Measurements from ENCODE around the gene FOXN3.

The FOXN3 gene

DNA sequence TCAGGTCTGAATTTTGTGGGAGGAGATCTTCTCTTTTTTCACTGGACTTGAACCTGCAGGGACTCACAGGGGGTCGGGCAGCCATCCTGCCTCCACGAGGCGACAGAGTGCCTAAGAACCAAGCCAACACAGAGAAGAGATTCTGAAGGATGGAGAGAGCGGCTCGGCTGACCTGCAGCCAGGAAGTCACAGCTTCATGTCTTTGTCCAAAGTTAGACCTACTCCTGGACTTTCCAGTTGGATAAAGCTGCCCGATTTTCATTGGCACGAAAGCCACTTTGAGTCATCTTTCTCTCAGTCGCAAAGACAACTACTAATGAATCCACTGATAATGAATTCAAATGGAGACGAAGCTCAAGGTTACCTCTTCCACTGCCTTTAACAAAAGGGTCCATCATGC lies 106.8 kb downstream of the FOXN3 start:
- Histone ChIP-seq H3K27me3 (replicated peaks in 2 of 5; ENCODE audit: control insufficient read depth in 4 of 5, insufficient read depth in 5 of 5, low read length in 4 of 5) (no peaks in the 10 kb centered on the region), H3K4me1 (ENCODE audit: control extremely low read depth in 1 of 4, control insufficient read depth in 4 of 4, insufficient read depth in 4 of 4, low read length in 3 of 4) (peaks cover 6 to 24% (median 16%) of the 10 kb centered on the region in 4 experiments), H3K9me3 (ENCODE audit: control extremely low read depth in 1 of 5, control insufficient read depth in 4 of 5, insufficient read depth in 2 of 5, low read depth in 1 of 5, low read length in 4 of 5) (no peaks in the 10 kb centered on the region), H3K4me3 (ENCODE audit: control insufficient read depth in 1 of 7, extremely low read depth in 1 of 7, insufficient read depth in 4 of 7, low read depth in 2 of 7, low read length in 6 of 7) (no peak overlapping the region), H3K36me3 (ENCODE audit: control insufficient read depth in 4 of 4, insufficient read depth in 4 of 4, low read length in 3 of 4) (peaks cover 3 to 8% (median 6%) of the 10 kb centered on the region in 4 experiments), H3K27ac (ENCODE audit: insufficient read depth in 1 of 2, low read depth in 1 of 2, low read length in 2 of 2, poor library complexity in 1 of 2, severe bottlenecking in 2 of 2) (no peak overlapping the region)
- DNase-seq: no peak
- CTCF ChIA-PET: no interaction called here
- POLR2A ChIA-PET: no interaction called here
- 97% methylated on average over 5 of the region's 9 CpGs for WGBS (ENCODE audit: insufficient coverage)

DNA sequence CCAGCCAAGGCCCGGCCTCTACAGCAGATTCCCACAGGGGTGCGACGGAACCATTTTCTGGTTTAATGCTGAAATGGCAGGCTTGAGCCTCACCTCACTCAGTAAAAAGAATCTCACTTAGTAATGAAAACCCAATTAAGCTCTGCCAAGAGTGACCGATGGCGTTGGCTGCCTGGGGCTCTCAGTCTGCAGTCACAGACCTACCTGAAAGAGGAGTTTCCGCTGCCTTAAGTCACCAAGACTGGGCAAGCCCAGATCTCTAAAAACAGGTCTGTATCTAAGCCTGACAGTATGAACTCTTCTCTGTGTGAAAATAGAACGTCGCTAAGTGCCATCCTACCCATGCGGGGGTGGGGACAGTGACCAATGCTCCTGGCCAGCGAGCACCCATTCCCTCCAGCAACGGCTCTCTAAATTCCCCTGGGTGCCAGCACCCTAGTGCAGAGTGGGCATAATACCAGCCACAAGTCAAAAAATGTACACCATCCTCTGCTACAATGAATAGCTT lies 107.3 kb downstream of the FOXN3 start:
- 95% methylated on average over 9 of the region's 11 CpGs for WGBS (ENCODE audit: insufficient coverage)
- ChIA-PET POLR2A (no interaction called here), CTCF (no interaction called here)
- DNase-seq: no peak
- Histone ChIP-seq H3K27me3 (replicated peaks in 2 of 5; ENCODE audit: control insufficient read depth in 4 of 5, insufficient read depth in 5 of 5, low read length in 4 of 5) (no peaks in the 10 kb centered on the region), H3K9me3 (ENCODE audit: control extremely low read depth in 1 of 5, control insufficient read depth in 4 of 5, insufficient read depth in 2 of 5, low read depth in 1 of 5, low read length in 4 of 5) (no peaks in the 10 kb centered on the region), H3K4me3 (ENCODE audit: control insufficient read depth in 1 of 7, extremely low read depth in 1 of 7, insufficient read depth in 4 of 7, low read depth in 2 of 7, low read length in 6 of 7) (no peak overlapping the region), H3K36me3 (ENCODE audit: control insufficient read depth in 4 of 4, insufficient read depth in 4 of 4, low read length in 3 of 4) (peaks cover 3 to 7% (median 5%) of the 10 kb centered on the region in 4 experiments), H3K27ac (ENCODE audit: insufficient read depth in 1 of 2, low read depth in 1 of 2, low read length in 2 of 2, poor library complexity in 1 of 2, severe bottlenecking in 2 of 2) (peak overlapping the region in 1 of 2 experiments; percentile 43), H3K4me1 (ENCODE audit: control extremely low read depth in 1 of 4, control insufficient read depth in 4 of 4, insufficient read depth in 4 of 4, low read length in 3 of 4) (peaks cover 6 to 29% (median 20%) of the 10 kb centered on the region in 4 experiments)

- no peak overlapping the region for H3K4me3 ChIP-seq (ENCODE audit: control insufficient read depth in 1 of 7, extremely low read depth in 1 of 7, insufficient read depth in 4 of 7, low read depth in 2 of 7, low read length in 6 of 7)
- CTCF ChIA-PET: interaction anchor here (0.6 to 1.5 kb wide), 7 partner anchors 27 to 130 kb away, joined by 3 to 5 read pairs (median 3); no protein-coding TSS in a partner anchor
- WGBS (ENCODE audit: insufficient coverage): 93% methylated on average over 10 of the region's 10 CpGs
- H3K9me3 ChIP-seq (ENCODE audit: control extremely low read depth in 1 of 5, control insufficient read depth in 4 of 5, insufficient read depth in 2 of 5, low read depth in 1 of 5, low read length in 4 of 5): no peaks in the 10 kb centered on the region
- peaks cover 0 to 7% (median 2%) of the 10 kb centered on the region in 4 experiments for H3K36me3 ChIP-seq (ENCODE audit: control insufficient read depth in 4 of 4, insufficient read depth in 4 of 4, low read length in 3 of 4)
- POLR2A ChIA-PET: no interaction called here
- peak in 2 of 3 donors; percentile 38 to 45 for DNase-seq
- peaks cover 10 to 42% (median 33%) of the 10 kb centered on the region in 4 experiments for H3K4me1 ChIP-seq (ENCODE audit: control extremely low read depth in 1 of 4, control insufficient read depth in 4 of 4, insufficient read depth in 4 of 4, low read length in 3 of 4)
- peak overlapping the region in 1 of 2 experiments; percentile 43 for H3K27ac ChIP-seq (ENCODE audit: insufficient read depth in 1 of 2, low read depth in 1 of 2, low read length in 2 of 2, poor library complexity in 1 of 2, severe bottlenecking in 2 of 2)
- H3K27me3 ChIP-seq (replicated peaks in 2 of 5; ENCODE audit: control insufficient read depth in 4 of 5, insufficient read depth in 5 of 5, low read length in 4 of 5): no peaks in the 10 kb centered on the region
Observed at GRCh38 chr14:89308232-89308959, 108.6 kb downstream of the FOXN3 start.

DNA sequence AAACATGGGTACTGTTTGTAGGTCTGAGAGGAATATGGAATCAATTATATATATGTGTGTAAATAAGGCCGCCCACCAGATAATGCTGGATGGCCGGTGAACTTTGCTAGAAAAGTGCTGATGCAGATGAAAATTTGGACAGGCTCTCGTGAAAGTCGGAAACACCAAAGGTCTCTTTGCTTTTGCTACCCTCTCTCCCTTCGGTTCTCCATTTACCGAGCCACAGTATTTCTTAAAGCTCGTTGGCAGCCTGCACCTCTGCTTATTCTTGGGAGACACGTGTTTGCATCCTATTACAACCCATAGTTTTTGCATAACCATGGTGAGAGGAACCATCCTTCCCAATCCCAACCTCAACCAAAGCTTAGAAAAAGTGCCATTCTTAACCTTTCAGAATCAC lies 109.6 kb downstream of the FOXN3 start:
- H3K36me3 ChIP-seq (ENCODE audit: control insufficient read depth in 4 of 4, insufficient read depth in 4 of 4, low read length in 3 of 4): peaks cover 0 to 7% (median 2%) of the 10 kb centered on the region in 4 experiments
- no peaks in the 10 kb centered on the region for H3K9me3 ChIP-seq (ENCODE audit: control extremely low read depth in 1 of 5, control insufficient read depth in 4 of 5, insufficient read depth in 2 of 5, low read depth in 1 of 5, low read length in 4 of 5)
- 93% methylated on average over 8 of the region's 8 CpGs for WGBS (ENCODE audit: insufficient coverage)
- peaks cover 10 to 52% (median 43%) of the 10 kb centered on the region in 4 experiments for H3K4me1 ChIP-seq (ENCODE audit: control extremely low read depth in 1 of 4, control insufficient read depth in 4 of 4, insufficient read depth in 4 of 4, low read length in 3 of 4)
- ChIA-PET POLR2A (no interaction called here), CTCF (interaction anchor here (0.8 to 1.7 kb wide), 5 partner anchors 27 to 109 kb away, joined by 3 to 5 read pairs (median 4); no protein-coding TSS in a partner anchor)
- H3K27ac ChIP-seq (ENCODE audit: insufficient read depth in 1 of 2, low read depth in 1 of 2, low read length in 2 of 2, poor library complexity in 1 of 2, severe bottlenecking in 2 of 2): peak overlapping the region in 1 of 2 experiments; percentile 39
- no peak overlapping the region for H3K4me3 ChIP-seq (ENCODE audit: control insufficient read depth in 1 of 7, extremely low read depth in 1 of 7, insufficient read depth in 4 of 7, low read depth in 2 of 7, low read length in 6 of 7)
- H3K27me3 ChIP-seq (replicated peaks in 2 of 5; ENCODE audit: control insufficient read depth in 4 of 5, insufficient read depth in 5 of 5, low read length in 4 of 5): no peaks in the 10 kb centered on the region
- DNase-seq: no peak

DNA sequence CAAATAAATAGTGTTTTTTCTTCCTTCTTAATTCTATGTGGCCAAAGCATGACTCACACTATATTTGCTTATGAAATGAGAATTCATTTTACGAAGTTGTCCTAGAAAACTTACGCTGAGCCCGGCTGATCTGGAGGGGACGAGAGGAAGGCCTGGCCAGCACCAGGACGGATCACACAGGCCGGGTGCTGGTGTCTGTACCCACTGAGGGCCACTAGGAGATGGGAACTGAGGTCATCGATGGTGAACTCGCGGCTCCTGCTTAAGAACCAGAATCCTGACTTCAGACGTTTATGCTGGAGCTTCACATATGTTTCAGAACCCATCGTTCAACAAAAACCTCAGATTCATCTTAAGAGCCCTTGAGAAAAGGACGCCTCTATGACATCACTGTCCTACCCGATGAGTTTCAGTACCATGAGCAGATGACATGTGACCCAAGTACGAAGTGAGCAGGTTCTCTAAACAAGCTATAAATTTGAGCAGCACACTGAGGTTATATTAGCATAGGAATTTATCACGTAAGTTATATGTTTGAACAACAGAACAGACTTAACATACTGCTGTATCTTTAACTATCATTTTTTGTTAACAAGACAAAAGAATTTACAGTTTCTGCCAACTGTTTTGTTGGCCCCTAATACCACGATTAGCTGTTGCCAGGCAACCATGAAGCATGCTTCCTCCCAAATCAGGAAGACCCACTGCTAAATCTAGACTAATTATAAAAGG lies 111.9 kb downstream of the FOXN3 start:
- Histone ChIP-seq H3K4me1 (ENCODE audit: control extremely low read depth in 1 of 4, control insufficient read depth in 4 of 4, insufficient read depth in 4 of 4, low read length in 3 of 4) (peaks cover 13 to 59% (median 51%) of the 10 kb centered on the region in 4 experiments), H3K27me3 (replicated peaks in 2 of 5; ENCODE audit: control insufficient read depth in 4 of 5, insufficient read depth in 5 of 5, low read length in 4 of 5) (no peaks in the 10 kb centered on the region), H3K36me3 (ENCODE audit: control insufficient read depth in 4 of 4, insufficient read depth in 4 of 4, low read length in 3 of 4) (peaks cover 0 to 4% (median 2%) of the 10 kb centered on the region in 4 experiments), H3K9me3 (ENCODE audit: control extremely low read depth in 1 of 5, control insufficient read depth in 4 of 5, insufficient read depth in 2 of 5, low read depth in 1 of 5, low read length in 4 of 5) (no peaks in the 10 kb centered on the region), H3K4me3 (ENCODE audit: control insufficient read depth in 1 of 7, extremely low read depth in 1 of 7, insufficient read depth in 4 of 7, low read depth in 2 of 7, low read length in 6 of 7) (peak overlapping the region in 2 of 7 experiments; percentile 13 to 61), H3K27ac (ENCODE audit: insufficient read depth in 1 of 2, low read depth in 1 of 2, low read length in 2 of 2, poor library complexity in 1 of 2, severe bottlenecking in 2 of 2) (peak overlapping the region; percentile 88 to 94)
- DNase-seq: peak; percentile 70 to 88 (median 79)
- WGBS (ENCODE audit: insufficient coverage): 77% methylated on average over 12 of the region's 16 CpGs
- ChIA-PET POLR2A (interaction anchor here (0.6 to 1.1 kb wide), 3 partner anchors 9 to 64 kb away, joined by 3 to 5 read pairs (median 3); no protein-coding TSS in a partner anchor), CTCF (interaction anchor here (0.7 to 1.5 kb wide), 7 partner anchors 8 to 139 kb away, joined by 3 to 4 read pairs (median 3); no protein-coding TSS in a partner anchor)

DNA sequence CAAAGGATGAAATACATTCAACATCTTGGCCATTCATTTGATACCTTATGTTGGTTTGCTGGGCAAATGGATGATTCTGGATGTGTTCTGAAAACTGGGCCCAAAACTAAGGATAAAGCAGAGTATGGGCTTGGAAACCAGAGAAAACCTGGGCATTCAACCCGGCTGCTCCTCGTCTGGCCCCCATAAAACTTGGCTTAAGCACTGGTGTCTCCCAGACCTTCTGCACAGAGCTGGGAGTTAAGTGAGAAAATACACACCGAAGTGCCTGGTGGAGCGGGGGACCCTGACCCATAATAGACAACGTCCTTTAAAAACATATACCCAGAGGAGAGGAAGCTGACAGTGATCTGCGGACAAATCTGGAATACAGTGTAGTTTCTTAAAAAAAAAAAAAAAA lies 112.5 kb downstream of the FOXN3 start:
- no peaks in the 10 kb centered on the region for H3K9me3 ChIP-seq (ENCODE audit: control extremely low read depth in 1 of 5, control insufficient read depth in 4 of 5, insufficient read depth in 2 of 5, low read depth in 1 of 5, low read length in 4 of 5)
- ChIA-PET POLR2A (interaction anchor here (0.6 to 1.1 kb wide), 3 partner anchors 39 to 65 kb away, joined by 3 to 5 read pairs (median 3); no protein-coding TSS in a partner anchor), CTCF (interaction anchor here (0.7 to 1.5 kb wide), 5 partner anchors 11 to 148 kb away, joined by 3 to 4 read pairs (median 3); no protein-coding TSS in a partner anchor)
- H3K4me1 ChIP-seq (ENCODE audit: control extremely low read depth in 1 of 4, control insufficient read depth in 4 of 4, insufficient read depth in 4 of 4, low read length in 3 of 4): peaks cover 13 to 58% (median 51%) of the 10 kb centered on the region in 4 experiments
- H3K27me3 ChIP-seq (replicated peaks in 2 of 5; ENCODE audit: control insufficient read depth in 4 of 5, insufficient read depth in 5 of 5, low read length in 4 of 5): no peaks in the 10 kb centered on the region
- peaks cover 0 to 3% (median under 1%) of the 10 kb centered on the region in 4 experiments for H3K36me3 ChIP-seq (ENCODE audit: control insufficient read depth in 4 of 4, insufficient read depth in 4 of 4, low read length in 3 of 4)
- peak overlapping the region in 5 of 7 experiments; percentile 4 to 61 (median 34) for H3K4me3 ChIP-seq (ENCODE audit: control insufficient read depth in 1 of 7, extremely low read depth in 1 of 7, insufficient read depth in 4 of 7, low read depth in 2 of 7, low read length in 6 of 7)
- DNase-seq: peak in 1 of 3 donors; percentile 19
- WGBS (ENCODE audit: insufficient coverage): 89% methylated on average over 2 of the region's 6 CpGs
- peak overlapping the region; percentile 88 to 94 for H3K27ac ChIP-seq (ENCODE audit: insufficient read depth in 1 of 2, low read depth in 1 of 2, low read length in 2 of 2, poor library complexity in 1 of 2, severe bottlenecking in 2 of 2)

Measured in common myeloid progenitor, CD34-positive (primary cell).